ENCODE measurements around the gene FHDC1.

Gene FHDC1

DNA sequence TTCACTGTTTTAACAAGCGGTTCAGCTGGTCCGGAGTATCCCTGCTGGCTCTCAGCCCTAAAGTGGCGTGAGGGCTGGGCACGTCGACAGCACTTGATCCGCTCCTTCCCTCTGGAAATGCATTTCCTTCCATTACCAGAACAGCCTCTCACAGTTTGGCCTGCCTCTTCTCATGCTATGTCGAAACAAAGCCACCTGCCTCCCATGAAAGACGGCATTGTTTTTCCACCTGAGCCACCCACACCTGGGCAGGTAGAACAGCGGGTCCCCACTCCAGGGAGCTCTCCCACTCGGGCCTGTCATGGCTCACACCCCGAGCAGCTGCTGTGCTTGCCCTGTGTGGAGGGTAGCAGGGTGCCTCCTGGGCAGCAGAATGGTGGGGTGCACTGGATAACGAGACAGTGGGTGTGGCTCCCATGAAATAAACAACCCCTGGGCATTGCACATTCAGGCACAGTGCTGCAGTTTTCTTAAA, 86.2 kb downstream of the FHDC1 start:
- no peak overlapping the region for H3K4me3 ChIP-seq
- in situ Hi-C loops (cut with MboI; ENCODE audit: low sequenced_read_pairs) = no loop called here
- H3K4me1 ChIP-seq = no peaks in the 10 kb centered on the region
- no peaks in the 10 kb centered on the region; the same call in 1 of the 2 replicates for H3K27me3 ChIP-seq (ENCODE audit: low read depth)
- H3K36me3 ChIP-seq (replicated peaks) = no peaks in the 10 kb centered on the region
- H3K9me3 ChIP-seq = no peaks in the 10 kb centered on the region; the same call in 1 of the 2 replicates
- no peak for DNase-seq (ENCODE audit: low spot score in 2 of 2)

DNA sequence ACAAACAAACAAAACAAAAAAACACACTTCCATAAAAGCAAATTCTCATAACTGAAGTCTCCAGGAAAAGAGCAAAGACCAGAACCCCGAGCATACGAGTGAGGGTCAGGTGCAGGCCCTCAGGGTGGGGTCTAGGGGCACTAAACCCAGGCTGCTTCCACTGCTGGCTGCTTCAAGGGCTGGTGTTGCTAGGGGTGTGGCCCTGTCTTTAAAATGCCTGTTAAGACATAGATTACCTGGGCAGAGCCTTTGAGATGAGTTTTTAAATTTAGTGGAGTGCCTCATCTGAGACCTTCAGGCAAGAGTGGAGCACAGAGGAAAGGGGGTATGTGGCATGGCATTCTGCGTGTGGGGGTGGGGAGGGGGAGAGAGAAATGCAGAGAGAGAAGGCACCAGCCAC, 87.0 kb downstream of the FHDC1 start:
- H3K36me3 ChIP-seq (replicated peaks) = no peaks in the 10 kb centered on the region
- no peaks in the 10 kb centered on the region; the same call in 1 of the 2 replicates for H3K27me3 ChIP-seq (ENCODE audit: low read depth)
- no peak for DNase-seq (ENCODE audit: low spot score in 2 of 2)
- H3K4me3 ChIP-seq = no peak overlapping the region
- no peaks in the 10 kb centered on the region for H3K4me1 ChIP-seq
- H3K9me3 ChIP-seq = no peaks in the 10 kb centered on the region
- in situ Hi-C loops (cut with MboI; ENCODE audit: low sequenced_read_pairs) = no loop called here

DNA sequence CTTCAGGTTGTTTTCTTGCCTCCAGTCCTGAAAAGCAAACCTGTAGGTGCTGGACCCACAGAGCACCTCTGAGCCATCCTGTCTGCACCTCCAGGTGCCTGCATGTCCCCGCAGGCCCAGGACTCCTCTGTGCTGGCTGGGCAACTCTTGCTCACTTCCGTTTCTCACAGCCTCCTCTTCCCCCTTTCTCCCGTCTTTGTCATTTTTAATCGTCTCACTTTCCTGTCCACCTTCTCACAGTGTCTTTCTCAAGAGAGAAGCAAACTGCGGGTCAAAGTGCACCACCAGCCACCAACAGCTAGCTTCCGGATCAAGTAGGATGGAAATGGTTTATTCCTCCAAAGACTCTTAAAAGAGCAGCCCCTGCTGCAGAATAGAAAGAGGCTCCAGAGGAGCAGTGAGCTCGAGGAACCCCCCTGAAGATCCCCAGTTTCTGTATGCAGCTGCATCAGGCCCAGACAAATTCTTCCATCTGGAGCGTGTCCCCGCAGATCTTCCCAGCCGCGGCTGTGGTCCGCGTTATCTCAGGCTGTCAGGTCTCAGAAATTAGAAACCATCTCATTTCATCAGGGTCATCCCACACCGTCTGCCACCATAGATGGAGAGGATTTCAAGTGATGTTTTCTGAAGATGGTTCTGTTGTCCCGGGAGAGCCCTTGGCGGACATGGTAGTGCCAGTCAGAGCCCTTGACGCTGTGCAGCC, 87.7 kb downstream of the FHDC1 start:
- H3K4me3 ChIP-seq = no peak overlapping the region
- no peaks in the 10 kb centered on the region for H3K36me3 ChIP-seq (replicated peaks)
- no peaks in the 10 kb centered on the region for H3K9me3 ChIP-seq
- H3K27me3 ChIP-seq (ENCODE audit: low read depth) = no peaks in the 10 kb centered on the region
- in situ Hi-C loops (cut with MboI; ENCODE audit: low sequenced_read_pairs) = no loop called here
- H3K4me1 ChIP-seq = no peaks in the 10 kb centered on the region
- DNase-seq (ENCODE audit: low spot score in 2 of 2) = no peak

DNA sequence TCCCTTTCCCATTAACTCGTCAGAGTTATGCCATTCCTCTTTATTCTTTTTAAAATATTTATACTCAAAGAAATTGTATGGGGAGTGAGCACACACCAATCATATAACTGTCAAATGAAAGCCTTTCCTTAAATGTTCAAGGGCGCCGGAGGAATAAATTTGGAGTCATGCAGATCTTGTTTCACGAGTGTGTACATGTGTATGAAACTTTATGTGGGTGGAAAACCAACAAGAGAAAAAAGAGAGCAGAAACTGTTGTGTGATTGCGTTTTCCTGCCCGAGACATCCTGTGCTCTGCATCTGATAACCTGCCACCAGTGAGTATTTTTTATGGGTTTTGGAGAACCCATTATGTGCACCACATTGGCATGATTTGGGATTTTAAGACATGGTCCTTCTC, 88.3 kb downstream of the FHDC1 start:
- Histone ChIP-seq H3K4me3 (no peak overlapping the region), H3K9me3 (peaks cover 3% of the 10 kb centered on the region), H3K27me3 (ENCODE audit: low read depth) (no peaks in the 10 kb centered on the region), H3K36me3 (replicated peaks) (no peaks in the 10 kb centered on the region), H3K4me1 (no peaks in the 10 kb centered on the region)
- no peak for DNase-seq (ENCODE audit: low spot score in 2 of 2)
- in situ Hi-C loops (cut with MboI; ENCODE audit: low sequenced_read_pairs) = no loop called here

DNA sequence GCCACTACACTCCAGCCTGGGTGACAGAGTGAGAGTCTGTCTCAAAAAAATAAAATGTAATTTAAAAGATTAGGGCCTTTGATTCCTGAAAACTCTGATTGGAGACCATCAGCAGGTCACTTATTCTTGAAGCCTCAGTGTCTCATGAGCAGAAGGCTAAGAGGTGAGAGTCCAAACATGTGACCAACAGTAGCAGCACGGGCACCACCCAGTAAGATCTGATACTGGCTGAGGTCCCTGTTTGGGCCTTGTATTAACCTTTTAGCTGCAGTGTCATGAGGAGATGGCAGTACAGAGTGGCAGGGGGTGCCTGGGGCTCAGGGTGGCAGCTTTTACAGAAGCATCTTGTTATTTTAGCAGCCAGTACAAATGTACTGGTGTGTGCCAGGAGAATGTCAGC, 89.3 kb downstream of the FHDC1 start:
- H3K36me3 ChIP-seq (replicated peaks) = no peaks in the 10 kb centered on the region
- no peaks in the 10 kb centered on the region for H3K4me1 ChIP-seq
- no peak for DNase-seq (ENCODE audit: low spot score in 2 of 2)
- H3K4me3 ChIP-seq = no peak overlapping the region
- H3K27me3 ChIP-seq (ENCODE audit: low read depth) = no peaks in the 10 kb centered on the region
- peaks cover 7% of the 10 kb centered on the region for H3K9me3 ChIP-seq
- in situ Hi-C loops (cut with MboI; ENCODE audit: low sequenced_read_pairs) = no loop called here

DNA sequence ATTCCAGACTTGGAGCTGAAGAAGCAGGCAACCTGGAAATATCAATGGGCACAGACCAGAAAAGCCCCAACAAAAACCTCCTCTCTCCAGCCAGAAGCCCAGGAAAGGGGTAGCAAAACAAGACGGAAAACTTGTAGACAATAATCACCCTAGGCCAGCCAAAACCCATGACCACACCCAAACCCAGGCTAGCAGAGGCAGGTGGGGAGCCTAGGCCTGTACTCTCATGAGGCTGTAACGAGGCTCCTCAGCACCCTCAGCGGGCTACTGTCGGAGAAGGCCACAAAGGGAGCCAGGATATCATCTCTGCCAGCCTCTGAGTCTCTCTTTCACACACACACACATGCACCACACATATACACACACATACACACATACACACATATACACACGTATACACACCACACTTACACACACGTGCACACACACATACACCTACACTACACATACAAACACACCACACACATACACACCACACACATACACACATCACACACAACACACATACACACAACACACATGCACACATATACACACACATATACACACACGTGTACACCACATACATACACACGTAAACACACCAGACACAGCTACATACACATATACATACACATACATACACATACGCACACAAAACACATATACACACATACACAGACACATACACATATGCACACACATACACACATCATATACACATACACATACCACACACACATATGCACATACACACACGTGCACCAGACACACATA, 90.6 kb downstream of the FHDC1 start:
- Histone ChIP-seq H3K9me3 (peaks cover 9% of the 10 kb centered on the region), H3K4me3 (no peak overlapping the region), H3K27me3 (ENCODE audit: low read depth) (no peaks in the 10 kb centered on the region), H3K4me1 (no peaks in the 10 kb centered on the region), H3K36me3 (replicated peaks) (no peaks in the 10 kb centered on the region)
- in situ Hi-C loops (cut with MboI; ENCODE audit: low sequenced_read_pairs) = no loop called here
- no peak for DNase-seq (ENCODE audit: low spot score in 2 of 2)

DNA sequence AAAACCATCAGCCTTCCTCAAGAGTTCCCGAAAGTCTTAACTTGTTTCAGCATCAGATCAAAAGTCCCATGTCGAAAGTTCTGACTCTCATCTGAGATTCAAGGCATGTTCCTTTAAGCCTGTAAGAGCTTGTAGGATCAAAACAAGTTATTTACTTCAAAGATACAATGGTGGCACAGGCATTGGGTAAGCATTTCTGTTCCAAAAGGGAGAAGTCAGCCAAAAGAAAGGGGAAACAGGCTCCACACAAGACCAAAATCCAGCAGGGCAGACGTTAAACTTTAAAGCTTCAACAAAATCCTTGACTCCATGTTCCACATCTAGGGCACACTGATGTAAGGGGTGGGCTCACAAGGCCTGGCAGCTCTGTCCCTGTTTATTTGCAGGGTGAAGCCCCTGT, 91.7 kb downstream of the FHDC1 start:
- no peaks in the 10 kb centered on the region for H3K36me3 ChIP-seq (replicated peaks)
- H3K9me3 ChIP-seq = peaks cover 9% of the 10 kb centered on the region
- no peak overlapping the region for H3K4me3 ChIP-seq
- DNase-seq (ENCODE audit: low spot score in 2 of 2) = no peak
- no peaks in the 10 kb centered on the region for H3K4me1 ChIP-seq
- in situ Hi-C loops (cut with MboI; ENCODE audit: low sequenced_read_pairs) = no loop called here
- H3K27me3 ChIP-seq (ENCODE audit: low read depth) = no peaks in the 10 kb centered on the region

DNA sequence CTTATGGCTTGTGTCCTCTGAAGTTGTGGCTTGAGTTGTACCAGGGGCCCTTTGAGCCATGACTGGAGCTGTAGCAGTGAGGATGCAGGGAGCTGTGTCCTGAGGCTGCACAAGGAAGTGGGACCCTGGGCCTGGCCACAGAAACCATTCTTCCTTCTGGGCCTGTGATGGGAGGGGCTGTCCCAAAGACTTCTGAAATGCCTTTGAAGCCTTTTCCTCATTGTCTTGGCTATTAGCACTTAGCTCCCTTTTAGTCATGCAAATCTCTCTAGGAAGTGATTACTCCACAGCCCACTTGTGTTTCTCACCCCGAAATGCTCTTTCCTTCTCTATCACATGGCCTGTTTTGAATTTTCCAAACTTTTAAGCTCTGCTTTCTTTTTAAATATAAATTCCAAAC, 92.4 kb downstream of the FHDC1 start:
- no peaks in the 10 kb centered on the region for H3K36me3 ChIP-seq (replicated peaks)
- no peak overlapping the region for H3K4me3 ChIP-seq
- in situ Hi-C loops (cut with MboI; ENCODE audit: low sequenced_read_pairs) = no loop called here
- H3K27me3 ChIP-seq (ENCODE audit: low read depth) = no peaks in the 10 kb centered on the region
- H3K9me3 ChIP-seq = peaks cover 9% of the 10 kb centered on the region
- no peaks in the 10 kb centered on the region for H3K4me1 ChIP-seq
- DNase-seq (ENCODE audit: low spot score in 2 of 2) = no peak
